DMS79 (cell line): ENCODE results near the gene NFKBIZ.
A peak's percentile ranks its signal among the peaks of the same experiment; 100 is the strongest.

Experiments used
- DNase-seq: peaks from one replicate; lab custom pipeline; 2025; lab: John Stamatoyannopoulos, UW

NFKBIZ gene

GRCh38 chr3:101825904-101826445, 23.3 kb upstream of the NFKBIZ start:
- no peak for DNase-seq

GRCh38 chr3:101827211-101828174, 21.8 kb upstream of the NFKBIZ start:
- DNase-seq, result peak; percentile 63

- no peak for DNase-seq
Measured at GRCh38 chr3:101828276-101828675, 21.0 kb upstream of the NFKBIZ start.

- DNase-seq, result no peak
Measured at GRCh38 chr3:101828691-101829436, 20.4 kb upstream of the NFKBIZ start.

- no peak for DNase-seq
Measured at GRCh38 chr3:101829437-101829830, 19.9 kb upstream of the NFKBIZ start.

GRCh38 chr3:101829874-101830273, 19.4 kb upstream of the NFKBIZ start:
- no peak for DNase-seq

GRCh38 chr3:101833446-101833974, 15.8 kb upstream of the NFKBIZ start:
- no peak for DNase-seq

GRCh38 chr3:101835676-101836075, 13.6 kb upstream of the NFKBIZ start:
- no peak for DNase-seq

- DNase-seq, result no peak
Measured at GRCh38 chr3:101836160-101836559, 13.2 kb upstream of the NFKBIZ start.

GRCh38 chr3:101836652-101837598, 12.4 kb upstream of the NFKBIZ start:
- no peak for DNase-seq

- no peak for DNase-seq
Measured at GRCh38 chr3:101838691-101839090, 10.6 kb upstream of the NFKBIZ start.

- no peak for DNase-seq
Measured at GRCh38 chr3:101840066-101840465, 9.2 kb upstream of the NFKBIZ start.

GRCh38 chr3:101842245-101842934, 6.9 kb upstream of the NFKBIZ start:
- no peak for DNase-seq

- no peak for DNase-seq
Measured at GRCh38 chr3:101842935-101843330, 6.4 kb upstream of the NFKBIZ start.

- DNase-seq, result no peak
Measured at GRCh38 chr3:101845425-101845824, 3.9 kb upstream of the NFKBIZ start.

GRCh38 chr3:101846709-101847108, 2.6 kb upstream of the NFKBIZ start:
- no peak for DNase-seq

GRCh38 chr3:101847328-101847727, 2.0 kb upstream of the NFKBIZ start:
- no peak for DNase-seq

- DNase-seq, result no peak
Measured at GRCh38 chr3:101848326-101848725, 988 bp upstream of the NFKBIZ start.

- DNase-seq, result no peak
Measured at GRCh38 chr3:101849714-101850245, 466 bp downstream of the NFKBIZ start.

- DNase-seq, result no peak
Measured at GRCh38 chr3:101850246-101851051, 1.1 kb downstream of the NFKBIZ start.
